Mesendoderm (in vitro differentiated cells): ENCODE results near the gene KIF22.

ENCODE experiments used
- DNase-seq: peaks from one replicate; pipeline ENCODE4 v3.0.0; 2013
- H2AK5ac ChIP-seq: 2 replicates; pipeline ENCODE4 v1.6.1; 2013; ENCODE audit warnings: low read length, inconsistent platforms
- H2BK120ac ChIP-seq: 2 replicates; pipeline ENCODE4 v1.6.1; 2013; ENCODE audit warnings: low read depth, mild to moderate bottlenecking, low read length, moderate library complexity, mixed read lengths
- H2BK15ac ChIP-seq: replicated peaks from 2 replicates; pipeline ENCODE4 v1.6.1; 2013; ENCODE audit warnings: low read depth, mild to moderate bottlenecking, moderate library complexity
- H2BK5ac ChIP-seq: 2 replicates; pipeline ENCODE4 v1.6.1; 2013; ENCODE audit warnings: low read length, inconsistent platforms
- H3K18ac ChIP-seq: 2 replicates; pipeline ENCODE4 v1.6.1; 2013; ENCODE audit warnings: mild to moderate bottlenecking, low read length, mixed read lengths
- H3K23ac ChIP-seq: one replicate; pipeline ENCODE4 v1.6.1; 2013; ENCODE audit warnings: low read length
- H3K27ac ChIP-seq: 2 replicates; pipeline ENCODE4 v1.5.1; 2013; ENCODE audit warnings: low read depth, mild to moderate bottlenecking, inconsistent platforms, low read length, moderate library complexity
- H3K27me3 ChIP-seq: 2 replicates; pipeline ENCODE4 v1.6.1; 2013; ENCODE audit warnings: low read length, control low read depth, mild to moderate bottlenecking, inconsistent platforms; ENCODE audit not compliant: insufficient read depth, poor library complexity
- H3K36me3 ChIP-seq: 2 replicates; pipeline ENCODE4 v1.6.1; 2013; ENCODE audit warnings: low read length, inconsistent platforms; ENCODE audit not compliant: control insufficient read depth, insufficient read depth
- H3K4ac ChIP-seq: one replicate; pipeline ENCODE4 v1.6.1; 2013; ENCODE audit warnings: low read depth, mild to moderate bottlenecking, low read length, moderate library complexity
- H3K4me1 ChIP-seq: 2 replicates; pipeline ENCODE4 v1.6.1; 2013; ENCODE audit warnings: low read depth, low read length, inconsistent platforms; ENCODE audit not compliant: control insufficient read depth
- H3K4me2 ChIP-seq: 2 replicates; pipeline ENCODE4 v1.6.1; 2013; ENCODE audit warnings: low read length
- H3K4me3 ChIP-seq: 2 replicates; pipeline ENCODE4 v1.5.1; 2013; ENCODE audit warnings: mild to moderate bottlenecking, low read length
- H3K56ac ChIP-seq: one replicate; pipeline ENCODE4 v1.6.1; 2013; ENCODE audit warnings: low read length
- H3K79me1 ChIP-seq: 2 replicates; pipeline ENCODE4 v1.6.1; 2013; ENCODE audit warnings: low read length, inconsistent platforms
- H3K79me2 ChIP-seq: 2 replicates; pipeline ENCODE4 v1.6.1; 2013; ENCODE audit warnings: mild to moderate bottlenecking, low read length; ENCODE audit not compliant: control insufficient read depth, insufficient read depth
- H3K9ac ChIP-seq: 2 replicates; pipeline ENCODE4 v1.6.1; 2013; ENCODE audit warnings: low read length, inconsistent platforms
- H4K5ac ChIP-seq: one replicate; pipeline ENCODE4 v1.6.1; 2013; ENCODE audit warnings: low read length
- H4K8ac ChIP-seq: one replicate; pipeline ENCODE4 v1.6.1; 2013; ENCODE audit warnings: low read depth, mild to moderate bottlenecking, control low read depth, low read length, moderate library complexity
- WGBS: extraction: QIAGEN DNeasy Blood & Tissue Kit; methylation state at CpG from one replicate; pipeline ENCODE4 v1.1.7; 2013; ENCODE audit warnings: low lambda C conversion rate, missing lambda C conversion rate; ENCODE audit not compliant: insufficient coverage; ENCODE audit errors: extremely low coverage; 5-methylcytosine and 5-hydroxymethylcytosine counted together

The KIF22 gene

DNA sequence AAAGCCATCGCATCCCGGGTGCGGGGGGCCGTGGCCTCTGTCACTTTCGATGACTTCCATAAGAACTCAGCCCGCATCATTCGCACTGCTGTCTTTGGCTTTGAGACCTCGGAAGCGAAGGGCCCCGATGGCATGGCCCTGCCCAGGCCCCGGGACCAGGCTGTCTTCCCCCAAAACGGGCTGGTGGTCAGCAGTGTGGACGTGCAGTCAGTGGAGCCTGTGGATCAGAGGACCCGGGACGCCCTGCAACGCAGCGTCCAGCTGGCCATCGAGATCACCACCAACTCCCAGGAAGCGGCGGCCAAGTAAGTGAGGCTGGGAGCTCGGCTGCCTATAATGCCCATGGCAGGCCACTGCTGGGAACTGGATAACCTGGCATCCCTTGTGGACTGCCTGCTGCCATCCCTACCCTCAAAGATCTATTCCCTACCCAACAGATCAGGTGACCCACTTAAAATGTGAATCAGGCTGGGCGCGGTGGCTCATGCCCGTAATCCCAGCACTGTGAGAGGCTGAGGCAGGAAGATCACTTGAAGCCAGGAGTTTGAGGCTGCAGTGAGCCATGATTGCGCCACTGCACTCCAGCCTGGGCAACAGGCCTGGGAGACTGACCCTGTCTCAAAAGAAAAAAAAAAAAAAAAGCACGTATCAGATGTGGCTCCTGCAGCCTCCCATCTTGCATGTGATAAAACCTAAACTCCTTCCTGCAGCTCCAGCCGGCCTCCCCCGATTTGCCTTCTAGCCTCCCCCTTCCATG, 54.2 kb downstream of the KIF22 start:
- Histone ChIP-seq H3K9ac (no peak overlapping the region), H3K36me3 (no peaks in the 10 kb centered on the region), H3K4me3 (no peak overlapping the region), H3K4me1 (peaks cover 3% of the 10 kb centered on the region), H3K56ac (no peak overlapping the region), H3K79me2 (no peaks in the 10 kb centered on the region), H2BK15ac (no peak overlapping the region), H2BK120ac (no peak overlapping the region), H3K27ac (no peak overlapping the region), H3K4me2 (no peak overlapping the region), H3K23ac (no peak overlapping the region), H3K79me1 (no peaks in the 10 kb centered on the region), H3K27me3 (no peaks in the 10 kb centered on the region), H3K4ac (no peak overlapping the region), H4K5ac (no peak overlapping the region), H2AK5ac (no peak overlapping the region), H3K18ac (no peak overlapping the region), H2BK5ac (no peak overlapping the region), H4K8ac (no peak overlapping the region)
- DNase-seq: no peak
- WGBS: no CpG with 5 or more reads among the region's 28 CpGs

DNA sequence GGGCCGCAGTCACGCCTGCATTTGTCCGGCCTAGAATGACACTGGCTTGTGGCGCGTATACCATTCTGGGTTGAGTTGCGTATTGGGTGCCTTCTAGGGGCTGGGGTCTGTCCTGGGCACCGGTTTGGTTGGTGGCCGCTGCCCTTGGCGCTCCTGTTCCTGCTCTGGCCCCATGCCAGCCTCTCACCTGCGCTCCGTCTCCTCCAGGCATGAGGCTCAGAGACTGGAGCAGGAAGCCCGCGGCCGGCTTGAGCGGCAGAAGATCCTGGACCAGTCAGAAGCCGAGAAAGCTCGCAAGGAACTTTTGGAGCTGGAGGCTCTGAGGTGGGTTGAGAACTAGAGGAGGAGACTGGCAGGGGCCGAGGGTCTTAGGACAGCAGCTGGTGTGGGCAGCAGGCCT, 55.1 kb downstream of the KIF22 start:
- Histone ChIP-seq H4K8ac (no peak overlapping the region), H3K56ac (no peak overlapping the region), H2BK15ac (no peak overlapping the region), H3K79me1 (no peaks in the 10 kb centered on the region), H2BK5ac (no peak overlapping the region), H3K23ac (no peak overlapping the region), H2AK5ac (no peak overlapping the region), H4K5ac (no peak overlapping the region), H3K9ac (no peak overlapping the region), H3K4me2 (no peak overlapping the region), H3K79me2 (no peaks in the 10 kb centered on the region), H2BK120ac (no peak overlapping the region), H3K18ac (no peak overlapping the region), H3K27me3 (no peaks in the 10 kb centered on the region), H3K36me3 (no peaks in the 10 kb centered on the region), H3K27ac (no peak overlapping the region), H3K4me3 (no peak overlapping the region), H3K4me1 (peaks cover 3% of the 10 kb centered on the region), H3K4ac (no peak overlapping the region)
- no peak for DNase-seq
- no CpG with 5 or more reads among the region's 18 CpGs for WGBS

DNA sequence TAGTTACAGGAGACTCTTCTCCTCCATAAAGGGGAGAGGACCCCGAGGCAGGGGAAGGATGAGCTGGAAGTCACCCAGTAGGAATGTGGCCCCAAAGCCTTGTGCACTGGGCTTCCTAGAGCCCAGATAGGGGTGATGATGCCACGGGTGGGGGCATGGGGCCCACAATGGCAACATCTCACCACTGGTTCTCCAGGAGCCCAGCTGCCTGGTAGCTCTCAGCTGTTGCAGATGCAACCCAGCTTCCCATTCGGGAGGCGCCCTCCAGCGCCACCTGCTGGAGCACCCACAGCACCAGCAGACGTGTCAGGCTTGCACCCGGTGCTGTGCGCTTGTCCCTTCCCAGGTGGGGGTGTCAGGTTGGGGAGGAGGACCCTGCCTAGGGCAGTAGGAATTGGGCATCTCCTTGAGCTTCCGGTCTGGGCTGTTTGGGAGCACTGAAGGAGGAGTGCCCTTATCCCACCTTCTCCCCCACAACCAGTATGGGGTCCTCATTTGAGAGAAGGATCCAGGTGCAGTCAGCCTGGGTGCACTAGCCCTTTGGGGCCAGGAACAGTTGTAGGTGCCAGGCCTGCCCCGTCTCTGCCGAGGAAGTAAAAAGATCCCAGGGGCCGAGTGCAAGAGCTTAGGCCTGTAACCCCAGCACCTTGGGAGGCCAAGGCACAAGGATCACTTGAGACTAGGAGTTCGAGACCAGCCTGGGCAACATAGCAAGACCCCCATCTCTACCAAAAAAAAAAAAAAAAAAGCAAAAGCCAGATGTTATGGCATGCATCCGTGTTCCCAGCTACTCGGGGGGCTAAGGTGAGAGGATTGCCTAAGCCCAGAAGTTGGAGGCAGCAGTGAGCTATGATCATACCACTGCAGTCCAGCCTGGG, 58.1 kb downstream of the KIF22 start:
- DNase-seq: peak; percentile 62

DNA sequence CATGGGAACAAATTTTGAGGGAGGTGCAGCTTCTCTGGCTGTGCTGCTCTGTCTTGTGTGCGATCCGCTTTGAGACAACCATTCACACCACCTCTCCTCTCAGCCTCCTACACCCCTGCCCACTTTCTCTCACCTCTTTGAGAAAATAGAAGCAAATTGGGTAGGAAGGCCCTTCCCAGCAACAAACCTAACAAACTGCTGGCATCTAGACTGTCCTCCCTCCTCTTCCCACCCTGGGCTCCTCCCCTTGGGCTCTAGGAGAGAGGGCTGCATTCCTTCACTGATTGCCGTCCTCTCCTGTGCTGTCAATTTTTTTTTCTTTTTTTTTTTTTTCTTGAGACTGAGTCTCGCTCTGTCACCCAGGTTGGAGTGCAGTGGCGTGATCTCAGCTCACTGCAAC, 59.0 kb downstream of the KIF22 start:
- DNase-seq: peak; percentile 88
- no peaks in the 10 kb centered on the region for H3K27me3 ChIP-seq
- no peak overlapping the region for H3K4ac ChIP-seq
- no peak overlapping the region for H3K23ac ChIP-seq
- peak overlapping the region; percentile 72 for H3K56ac ChIP-seq
- no peaks in the 10 kb centered on the region for H3K36me3 ChIP-seq
- H2BK15ac ChIP-seq: no peak overlapping the region
- H3K79me1 ChIP-seq: no peaks in the 10 kb centered on the region
- H2BK5ac ChIP-seq: no peak overlapping the region
- no peak overlapping the region for H3K4me2 ChIP-seq
- H3K79me2 ChIP-seq: no peaks in the 10 kb centered on the region
- WGBS: no CpG with 5 or more reads among the region's 5 CpGs
- H3K4me1 ChIP-seq: peaks cover 3% of the 10 kb centered on the region
- no peak overlapping the region for H3K18ac ChIP-seq
- H3K9ac ChIP-seq: peak overlapping the region; percentile 31
- H2AK5ac ChIP-seq: no peak overlapping the region
- no peak overlapping the region for H4K5ac ChIP-seq
- no peak overlapping the region for H2BK120ac ChIP-seq
- no peak overlapping the region for H3K27ac ChIP-seq
- H3K4me3 ChIP-seq: no peak overlapping the region
- H4K8ac ChIP-seq: no peak overlapping the region

More for the DNA sequence above, 58.1 kb downstream of the KIF22 start:
- Histone ChIP-seq H3K18ac (no peak overlapping the region), H2BK5ac (no peak overlapping the region), H2BK15ac (no peak overlapping the region), H2BK120ac (no peak overlapping the region), H4K5ac (no peak overlapping the region), H3K9ac (no peak overlapping the region), H3K36me3 (no peaks in the 10 kb centered on the region), H3K27ac (no peak overlapping the region), H3K27me3 (no peaks in the 10 kb centered on the region), H3K23ac (no peak overlapping the region), H3K4me3 (no peak overlapping the region), H3K4ac (no peak overlapping the region), H3K56ac (no peak overlapping the region), H3K4me1 (peaks cover 3% of the 10 kb centered on the region), H3K79me1 (no peaks in the 10 kb centered on the region), H4K8ac (no peak overlapping the region), H3K79me2 (no peaks in the 10 kb centered on the region), H2AK5ac (no peak overlapping the region), H3K4me2 (no peak overlapping the region)
- WGBS: no CpG with 5 or more reads among the region's 15 CpGs

DNA sequence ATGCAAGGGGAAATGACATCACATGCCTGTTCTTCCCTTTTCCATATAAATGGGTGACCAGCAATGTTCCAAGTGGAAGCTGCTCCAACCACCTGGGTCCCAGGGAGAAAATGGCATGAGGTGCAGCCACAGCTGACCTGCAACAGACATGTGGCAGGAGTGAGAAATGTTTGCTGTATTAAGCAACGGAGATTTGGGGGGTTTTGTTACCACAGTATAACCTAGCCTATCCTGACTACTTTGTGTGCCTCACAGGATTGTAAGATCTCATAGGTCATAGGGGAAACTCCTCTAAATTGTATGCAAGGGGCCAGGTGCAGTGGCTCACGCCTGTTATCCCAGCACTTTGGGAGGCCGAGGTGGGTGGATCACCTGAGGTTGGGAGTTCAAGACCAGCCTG, 60.4 kb downstream of the KIF22 start:
- WGBS: no CpG with 5 or more reads among the region's 3 CpGs
- Histone ChIP-seq H3K27ac (no peak overlapping the region), H2BK5ac (no peak overlapping the region)

More for the DNA sequence above, 60.4 kb downstream of the KIF22 start:
- no peak overlapping the region for H3K23ac ChIP-seq
- no peaks in the 10 kb centered on the region for H3K36me3 ChIP-seq
- no peak overlapping the region for H4K5ac ChIP-seq
- no peaks in the 10 kb centered on the region for H3K79me1 ChIP-seq
- H3K79me2 ChIP-seq: no peaks in the 10 kb centered on the region
- no peak overlapping the region for H2AK5ac ChIP-seq
- no peak overlapping the region for H3K18ac ChIP-seq
- no peak overlapping the region for H2BK15ac ChIP-seq
- H3K4me1 ChIP-seq: peaks cover 3% of the 10 kb centered on the region
- DNase-seq: no peak
- H3K4ac ChIP-seq: no peak overlapping the region
- H3K4me2 ChIP-seq: no peak overlapping the region
- no peak overlapping the region for H3K9ac ChIP-seq
- no peak overlapping the region for H3K56ac ChIP-seq
- H3K4me3 ChIP-seq: no peak overlapping the region
- no peak overlapping the region for H4K8ac ChIP-seq
- no peak overlapping the region for H2BK120ac ChIP-seq
- no peaks in the 10 kb centered on the region for H3K27me3 ChIP-seq
